ENCODE results near the gene TBATA. TPM values are rescaled to one million over a fixed set of nuclear protein-coding genes. Genes with fewer than 3 reads are reported as not detected.

Gene TBATA
- total RNA-seq, 6 experiments from 2014 or later, result not detected

- H3K4me3 ChIP-seq, result no peak overlapping the region
- intact Hi-C loops (cut with DNase I), result loop anchor here (5.0 kb wide), 1 partner anchor 69 kb away; no protein-coding TSS in a partner anchor
- DNase-seq (no peak), ATAC-seq (no peak)
- no peak overlapping the region for H3K27ac ChIP-seq
- no peaks in the 10 kb centered on the region for H3K9me3 ChIP-seq
- no CpG with 5 or more reads among the region's 4 CpGs for WGBS (ENCODE audit: insufficient coverage, low coverage, low lambda C conversion rate, missing lambda C conversion rate)
- H3K27me3 ChIP-seq, result no peaks in the 10 kb centered on the region
- TF ChIP-seq POLR2A (IDR thresholded peaks at IDR 0.05) (no peak), CTCF (IDR thresholded peaks at IDR 0.05) (no peak)
- peaks cover 0 to 11% (median 4%) of the 10 kb centered on the region in 4 donors for H3K4me1 ChIP-seq
- peaks cover 0 to 2% (median 0%) of the 10 kb centered on the region in 4 donors for H3K36me3 ChIP-seq
Observed at GRCh38 chr10:70812814-70813213, 27.6 kb upstream of the TBATA start.

- TF ChIP-seq CTCF (IDR thresholded peaks at IDR 0.05), result no peak
- TF ChIP-seq POLR2A (IDR thresholded peaks at IDR 0.05), result no peak
Observed at GRCh38 chr10:70811881-70812280, 26.7 kb upstream of the TBATA start.

GRCh38 chr10:70810967-70811366 is 25.8 kb upstream of the TBATA start:
- TF ChIP-seq POLR2A (IDR thresholded peaks at IDR 0.05), result no peak
- no peak for TF ChIP-seq CTCF (IDR thresholded peaks at IDR 0.05)
- Histone ChIP-seq H3K27me3 (no peaks in the 10 kb centered on the region), H3K9me3 (no peaks in the 10 kb centered on the region), H3K36me3 (no peaks in the 10 kb centered on the region), H3K27ac (no peak overlapping the region), H3K4me1 (no peaks in the 10 kb centered on the region), H3K4me3 (no peak overlapping the region)
- intact Hi-C loops (cut with DNase I), result loop anchor here (5.0 kb wide), 1 partner anchor 71 kb away; no protein-coding TSS in a partner anchor
- DNase-seq (no peak), ATAC-seq (no peak)
- 0% methylated on average over 1 of the region's 1 CpG for WGBS (ENCODE audit: insufficient coverage, low coverage, low lambda C conversion rate, missing lambda C conversion rate)

More at GRCh38 chr10:70811881-70812280, 26.7 kb upstream of the TBATA start:
- H3K4me1 ChIP-seq, result peaks cover 0 to 2% (median under 1%) of the 10 kb centered on the region in 4 donors
- no peak for DNase-seq
- no peak overlapping the region for H3K4me3 ChIP-seq
- WGBS (ENCODE audit: insufficient coverage, low coverage, low lambda C conversion rate, missing lambda C conversion rate), result 62% methylated on average over 3 of the region's 3 CpGs
- ATAC-seq, result no peak
- no peaks in the 10 kb centered on the region for H3K9me3 ChIP-seq
- no peaks in the 10 kb centered on the region for H3K36me3 ChIP-seq
- H3K27me3 ChIP-seq, result no peaks in the 10 kb centered on the region
- H3K27ac ChIP-seq, result no peak overlapping the region
- intact Hi-C loops (cut with DNase I), result loop anchor here (5.0 kb wide), 1 partner anchor 70 kb away; no protein-coding TSS in a partner anchor

- H3K4me3 ChIP-seq, result no peak overlapping the region
- H3K27ac ChIP-seq, result no peak overlapping the region
- H3K27me3 ChIP-seq, result no peaks in the 10 kb centered on the region
- ATAC-seq, result no peak
- TF ChIP-seq POLR2A (IDR thresholded peaks at IDR 0.05), result no peak
- TF ChIP-seq CTCF (IDR thresholded peaks at IDR 0.05), result no peak
- no peak for DNase-seq
- WGBS (ENCODE audit: insufficient coverage, low coverage, low lambda C conversion rate, missing lambda C conversion rate), result 78% methylated on average over 1 of the region's 2 CpGs
- H3K4me1 ChIP-seq, result no peaks in the 10 kb centered on the region
- no peaks in the 10 kb centered on the region for H3K36me3 ChIP-seq
- H3K9me3 ChIP-seq, result no peaks in the 10 kb centered on the region
- intact Hi-C loops (cut with DNase I), result loop anchor here (5.0 kb wide), 1 partner anchor 73 kb away; no protein-coding TSS in a partner anchor
Observed at GRCh38 chr10:70809726-70810125, 24.5 kb upstream of the TBATA start.

All from right lobe of liver (tissue), 6 donors.